ENCODE results near the gene SERINC5.

DNA sequence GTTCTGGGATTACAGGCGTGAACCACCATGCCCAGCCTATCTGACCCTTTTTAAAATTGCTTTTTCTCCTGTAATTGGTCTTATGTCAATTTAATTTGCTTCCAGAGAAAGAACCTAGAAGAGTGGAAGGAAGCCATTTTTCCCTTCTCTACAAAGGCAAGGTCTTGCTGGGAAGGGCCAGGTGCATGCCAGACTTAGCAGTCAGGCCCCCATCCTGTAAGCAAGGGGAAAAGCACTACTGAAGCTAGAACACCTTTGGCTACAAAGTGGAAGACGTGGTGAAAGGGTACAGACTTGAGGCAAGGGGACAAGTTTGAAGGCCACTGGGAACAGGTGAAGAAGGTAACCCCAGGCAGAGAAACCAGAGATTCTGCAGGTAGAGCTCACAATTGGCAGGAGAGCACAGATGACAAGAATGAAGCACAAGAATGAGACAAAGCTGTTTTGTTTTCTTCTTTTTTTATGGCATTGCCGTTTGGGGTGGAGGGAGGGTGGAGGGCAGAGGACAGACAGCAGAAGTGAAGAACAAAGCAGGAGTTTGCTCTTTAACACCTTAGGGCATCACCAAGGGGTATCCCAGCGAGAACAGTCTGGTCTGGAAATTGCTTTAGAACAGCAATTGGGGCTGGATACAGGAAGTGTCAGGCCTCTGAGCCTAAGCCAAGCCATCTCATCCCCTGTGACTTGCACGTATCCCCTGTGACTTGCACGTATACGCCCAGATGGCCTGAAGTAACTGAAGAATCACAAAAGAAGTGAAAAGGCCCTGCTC lies 72.9 kb downstream of the SERINC5 start:
- no peak for TF ChIP-seq ZNF565 (CRISPR knock-in tag; conservative IDR thresholded peaks at IDR 0.05; ENCODE audit: low read depth)
- TF ChIP-seq, protein P1, sequence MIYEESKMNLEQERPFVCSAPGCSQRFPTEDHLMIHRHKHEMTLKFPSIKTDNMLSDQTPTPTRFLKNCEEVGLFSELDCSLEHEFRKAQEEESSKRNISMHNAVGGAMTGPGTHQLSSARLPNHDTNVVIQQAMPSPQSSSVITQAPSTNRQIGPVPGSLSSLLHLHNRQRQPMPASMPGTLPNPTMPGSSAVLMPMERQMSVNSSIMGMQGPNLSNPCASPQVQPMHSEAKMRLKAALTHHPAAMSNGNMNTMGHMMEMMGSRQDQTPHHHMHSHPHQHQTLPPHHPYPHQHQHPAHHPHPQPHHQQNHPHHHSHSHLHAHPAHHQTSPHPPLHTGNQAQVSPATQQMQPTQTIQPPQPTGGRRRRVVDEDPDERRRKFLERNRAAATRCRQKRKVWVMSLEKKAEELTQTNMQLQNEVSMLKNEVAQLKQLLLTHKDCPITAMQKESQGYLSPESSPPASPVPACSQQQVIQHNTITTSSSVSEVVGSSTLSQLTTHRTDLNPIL (CRISPR knock-in tag; IDR thresholded peaks at IDR 0.05; ENCODE audit: low read depth), result no peak
- no peak for TF ChIP-seq OSR1 (CRISPR knock-in tag; IDR thresholded peaks at IDR 0.05)
- no peak for TF ChIP-seq GLIS3 (CRISPR knock-in tag; IDR thresholded peaks at IDR 0.05)
- no peak for TF ChIP-seq RARB (CRISPR knock-in tag; IDR thresholded peaks at IDR 0.05)
- TF ChIP-seq TOX (CRISPR knock-in tag; IDR thresholded peaks at IDR 0.05; ENCODE audit: borderline replicate concordance), result no peak
- TF ChIP-seq ZNF70 (CRISPR knock-in tag; IDR thresholded peaks at IDR 0.05), result no peak
- no peak for TF ChIP-seq ESRRG (CRISPR knock-in tag; IDR thresholded peaks at IDR 0.05)
- no peak for TF ChIP-seq PPARA (CRISPR knock-in tag; IDR thresholded peaks at IDR 0.05; ENCODE audit: borderline replicate concordance)
- TF ChIP-seq BACH2 (CRISPR knock-in tag; IDR thresholded peaks at IDR 0.05; ENCODE audit: borderline replicate concordance), result no peak

All from SK-N-SH treated with all-trans-retinoic acid at 6 μM for 48 hours (cell line).